MM.1S (cell line): ENCODE measurements around the gene NUMB.

Experiments used
- CTCF ChIP-seq: fragments of 300-600 bp; sonication (generic); IDR thresholded peaks from 2 replicates; pipeline ENCODE4 v1.5.1; 2016; ENCODE audit warnings: antibody characterized with exemption, low read length, mixed read lengths
- EZH2 ChIP-seq: fragments of 300-600 bp; sonication (generic); optimal IDR thresholded peaks from 2 replicates; pipeline ENCODE3; 2017; ENCODE audit warnings: low read depth, mild to moderate bottlenecking, antibody characterized with exemption, low read length, mixed read lengths
- EZH2phosphoT487 ChIP-seq: fragments of 300-600 bp; sonication (generic); IDR thresholded peaks from 2 replicates; pipeline ENCODE4 v1.6.1; 2018; ENCODE audit warnings: antibody characterized with exemption, low read length

DNA sequence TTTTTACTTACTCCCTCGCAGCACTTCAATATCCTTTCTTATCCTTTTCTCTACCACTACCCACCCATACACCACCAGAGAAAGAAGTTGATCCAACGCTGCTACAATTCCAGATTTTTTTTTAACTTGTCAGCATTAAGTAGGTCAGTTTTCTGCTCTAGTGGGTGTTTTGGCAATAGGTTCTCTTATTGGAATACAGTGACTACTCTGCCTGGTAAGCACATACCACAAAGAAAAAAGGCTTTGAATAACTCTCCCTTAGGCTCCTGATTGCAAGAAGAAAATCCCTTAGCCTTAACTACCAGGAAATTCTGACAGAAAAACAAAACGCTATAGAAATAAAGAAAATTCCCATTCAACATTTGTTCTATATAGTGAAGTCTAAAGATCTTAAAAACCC lies 72.0 kb downstream of the NUMB start:
- TF ChIP-seq EZH2 (no peak), CTCF (no peak), EZH2phosphoT487 (no peak)
